Urinary bladder (tissue), 4 donors: ENCODE measurements around the gene PNMA6F. TPM values are rescaled to one million over a fixed set of nuclear protein-coding genes. Genes with fewer than 3 reads are reported as not detected.
"Not testable (repeated sequence)": the region's sequence is repeated elsewhere in the genome, so short reads cannot be mapped to it uniquely, and the experiment has no call there.

Experiments
- DNase-seq: peaks from one replicate; pipeline ENCODE4 v3.0.0-alpha.2; 2015; ENCODE audit errors: extremely low spot score
- H3K27ac ChIP-seq: one replicate; pipeline ENCODE4 v1.5.1; 2013; ENCODE audit warnings: low read depth, mild to moderate bottlenecking, moderate library complexity
- H3K36me3 ChIP-seq: one replicate; pipeline ENCODE4 v1.6.1; 2013; ENCODE audit warnings: mild to moderate bottlenecking, moderate library complexity; ENCODE audit not compliant: insufficient read depth
- H3K4me1 ChIP-seq: one replicate; pipeline ENCODE4 v1.6.1; 2013; ENCODE audit warnings: mild to moderate bottlenecking, moderate library complexity; ENCODE audit not compliant: insufficient read depth
- H3K4me3 ChIP-seq: one replicate; pipeline ENCODE4 v1.5.1; 2013; ENCODE audit warnings: low read depth, low read length
- WGBS: extraction: QIAGEN DNeasy Blood & Tissue Kit; methylation state at CpG from one replicate; pipeline ENCODE4 v1.1.7; 2013; 5-methylcytosine and 5-hydroxymethylcytosine counted together
- polyA plus RNA-seq: library from polyadenylated mRNA; stranded (reverse); fragments of 200-250 nt; gene quantifications from one replicate; pipeline ENCODE4 v1.2.3, GENCODE V29; 2013
- total RNA-seq: library from RNA; depleted of rRNA; stranded (reverse); fragments of >200 nt; gene quantifications from one replicate; pipeline ENCODE4 v1.2.3, GENCODE V29; 2014
- donor health status: healthy with polysubstance abuse.
- donor health status: healthy.

The PNMA6F gene
- total and polyA plus RNA-seq, 2 donors = not detected

GRCh38 chrX:153320047-153320443 lies 1.5 kb downstream of the PNMA6F start:
- not testable (repeated sequence) for DNase-seq, H3K27ac ChIP-seq, H3K4me3 ChIP-seq, H3K36me3 ChIP-seq, H3K4me1 ChIP-seq
- WGBS = 100% methylated on average over 1 of the region's 1 CpG

- H3K4me1 ChIP-seq = no peaks in the 10 kb centered on the region
- no peak for DNase-seq
- H3K4me3 ChIP-seq = no peak overlapping the region
- WGBS = 68% methylated on average over 33 of the region's 33 CpGs
- H3K36me3 ChIP-seq = no peaks in the 10 kb centered on the region
- no peak overlapping the region for H3K27ac ChIP-seq
Measured at GRCh38 chrX:153319295-153320046, 2.1 kb downstream of the PNMA6F start.

- Histone ChIP-seq H3K36me3 (no peaks in the 10 kb centered on the region), H3K4me3 (no peak overlapping the region), H3K27ac (no peak overlapping the region), H3K4me1 (no peaks in the 10 kb centered on the region)
- 84% methylated on average over 7 of the region's 7 CpGs for WGBS
- no peak for DNase-seq
Measured at GRCh38 chrX:153318811-153319210, 2.8 kb downstream of the PNMA6F start.

- Histone ChIP-seq H3K4me1 (no peaks in the 10 kb centered on the region), H3K27ac (no peak overlapping the region), H3K4me3 (no peak overlapping the region), H3K36me3 (no peaks in the 10 kb centered on the region)
- DNase-seq = no peak
- WGBS = 96% methylated on average over 20 of the region's 20 CpGs
Measured at GRCh38 chrX:153317996-153318722, 3.4 kb downstream of the PNMA6F start.

- no peak for DNase-seq
- no peaks in the 10 kb centered on the region for H3K4me1 ChIP-seq
- no peak overlapping the region for H3K4me3 ChIP-seq
- H3K36me3 ChIP-seq = no peaks in the 10 kb centered on the region
- no peak overlapping the region for H3K27ac ChIP-seq
- WGBS = 91% methylated on average over 8 of the region's 8 CpGs
Measured at GRCh38 chrX:153317306-153317705, 4.3 kb downstream of the PNMA6F start.

GRCh38 chrX:153312842-153313241 lies 8.7 kb downstream of the PNMA6F start:
- WGBS = 74% methylated on average over 1 of the region's 1 CpG
- no peak overlapping the region for H3K4me3 ChIP-seq
- no peak overlapping the region for H3K27ac ChIP-seq
- H3K4me1 ChIP-seq = no peaks in the 10 kb centered on the region
- DNase-seq = no peak
- no peaks in the 10 kb centered on the region for H3K36me3 ChIP-seq

- no peaks in the 10 kb centered on the region for H3K4me1 ChIP-seq
- DNase-seq = no peak
- H3K4me3 ChIP-seq = no peak overlapping the region
- WGBS = 83% methylated on average over 5 of the region's 5 CpGs
- H3K27ac ChIP-seq = no peak overlapping the region
- H3K36me3 ChIP-seq = no peaks in the 10 kb centered on the region
Measured at GRCh38 chrX:153312041-153312440, 9.5 kb downstream of the PNMA6F start.

- 77% methylated on average over 9 of the region's 9 CpGs for WGBS
- H3K27ac ChIP-seq = no peak overlapping the region
- DNase-seq = no peak
- no peaks in the 10 kb centered on the region for H3K4me1 ChIP-seq
- no peak overlapping the region for H3K4me3 ChIP-seq
- H3K36me3 ChIP-seq = no peaks in the 10 kb centered on the region
Measured at GRCh38 chrX:153310901-153311300, 10.7 kb downstream of the PNMA6F start.

- WGBS = 79% methylated on average over 12 of the region's 12 CpGs
- no peak overlapping the region for H3K27ac ChIP-seq
Measured at GRCh38 chrX:153307276-153308178, 14.0 kb downstream of the PNMA6F start.

GRCh38 chrX:153306527-153307115 lies 14.9 kb downstream of the PNMA6F start:
- WGBS = 77% methylated on average over 17 of the region's 17 CpGs
- Histone ChIP-seq H3K4me3 (no peak overlapping the region), H3K36me3 (no peaks in the 10 kb centered on the region), H3K4me1 (no peaks in the 10 kb centered on the region), H3K27ac (no peak overlapping the region)
- DNase-seq = no peak

More at GRCh38 chrX:153307276-153308178, 14.0 kb downstream of the PNMA6F start:
- Histone ChIP-seq H3K4me3 (no peak overlapping the region), H3K4me1 (no peaks in the 10 kb centered on the region), H3K36me3 (no peaks in the 10 kb centered on the region)
- no peak for DNase-seq

- Histone ChIP-seq H3K27ac (no peak overlapping the region), H3K36me3 (no peaks in the 10 kb centered on the region), H3K4me3 (no peak overlapping the region), H3K4me1 (no peaks in the 10 kb centered on the region)
- 94% methylated on average over 3 of the region's 3 CpGs for WGBS
- no peak for DNase-seq
Measured at GRCh38 chrX:153305972-153306371, 15.6 kb downstream of the PNMA6F start.

- Histone ChIP-seq H3K36me3 (no peaks in the 10 kb centered on the region), H3K4me1 (no peaks in the 10 kb centered on the region), H3K4me3 (no peak overlapping the region), H3K27ac (no peak overlapping the region)
- WGBS = 82% methylated on average over 9 of the region's 9 CpGs
- no peak for DNase-seq
Measured at GRCh38 chrX:153304988-153305736, 16.4 kb downstream of the PNMA6F start.
